Stimulated activated CD4-positive, alpha-beta T cell treated with anti-CD3 and anti-CD28 coated beads, Interleukin-15, amount 100 ng/mL, for 24 hours (primary cell): ENCODE data around the gene CUX1.
"Not testable (repeated sequence)": the region's sequence is repeated elsewhere in the genome, so short reads cannot be mapped to it uniquely, and the experiment has no call there.

Experiments
- DNase-seq: peaks from one replicate; pipeline ENCODE4 v3.0.0-alpha.2; 2020

CUX1 gene

GRCh38 chr7:101824440-101824839 is 7.0 kb downstream of the CUX1 start:
- no peak for DNase-seq

DNA sequence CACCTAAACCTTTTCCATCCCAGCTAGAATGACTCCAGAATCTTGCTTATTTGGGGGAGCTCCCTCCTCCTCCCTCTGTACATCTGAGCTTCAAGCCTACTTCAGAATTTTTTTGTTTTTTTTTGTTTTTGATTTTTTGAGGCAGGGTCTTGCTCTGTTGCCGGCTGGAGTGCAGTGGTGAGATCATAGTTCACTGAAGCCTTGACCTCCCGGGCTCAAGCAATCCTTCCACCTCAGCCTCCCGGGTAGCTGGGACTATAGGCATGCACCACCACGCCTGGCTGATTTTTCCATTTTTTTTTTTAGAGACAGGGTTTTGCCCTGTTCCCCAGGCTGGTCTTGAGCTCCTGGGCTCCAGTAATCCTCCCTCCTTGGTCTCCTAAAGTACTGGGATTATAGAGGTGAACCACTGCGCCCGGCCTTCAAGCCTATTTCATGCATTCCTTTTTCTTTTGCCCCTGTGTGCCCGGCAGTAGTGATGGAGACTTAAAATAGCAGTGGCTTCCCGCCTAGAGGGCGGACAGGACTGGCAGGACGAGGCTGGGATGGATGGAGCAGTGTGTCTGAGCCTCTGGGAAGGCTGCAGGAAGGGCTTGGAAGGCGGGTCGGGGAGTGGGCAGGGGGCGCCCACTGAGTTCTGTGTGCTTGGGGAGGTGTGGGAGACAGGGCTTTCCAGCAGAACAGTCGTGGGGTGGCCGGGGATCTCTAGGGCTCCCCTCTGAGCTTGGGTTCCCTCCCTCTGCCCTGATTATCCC is 8.8 kb downstream of the CUX1 start:
- no peak for DNase-seq

DNA sequence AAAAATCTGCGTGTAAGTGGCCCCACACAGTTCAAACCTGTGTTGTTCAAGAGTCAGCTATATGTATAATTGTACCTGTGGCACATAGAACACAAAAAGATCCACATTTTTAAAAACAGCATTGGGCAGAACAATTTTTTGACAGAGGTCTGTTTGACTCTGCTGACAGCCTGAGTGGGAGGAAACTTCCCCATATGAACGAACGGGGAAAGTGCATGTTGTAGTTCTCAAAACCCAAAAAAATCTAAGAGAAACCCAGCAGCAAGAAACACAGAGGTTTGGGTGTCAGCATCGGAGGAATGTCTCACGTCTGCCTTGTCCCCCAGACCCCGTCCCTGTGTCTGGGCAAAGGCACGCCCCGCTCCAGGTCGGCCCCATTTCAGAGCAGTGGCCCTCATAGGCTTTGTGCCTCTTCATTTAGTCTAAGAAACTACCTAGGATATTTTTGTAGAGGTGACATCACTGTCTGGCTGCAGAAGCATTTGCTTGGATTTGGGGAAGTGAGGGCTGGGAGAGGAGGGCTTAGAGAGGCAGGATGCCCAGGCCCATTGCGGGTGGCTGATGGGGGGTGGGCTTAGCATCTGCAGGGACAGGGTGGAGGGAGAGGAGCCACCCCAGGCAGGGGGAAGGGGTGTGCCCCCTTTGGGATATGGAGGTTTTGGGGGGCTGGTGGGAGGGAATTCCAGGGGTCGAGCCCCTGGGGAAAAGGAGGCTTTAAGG is 11.0 kb downstream of the CUX1 start:
- no peak for DNase-seq

DNA sequence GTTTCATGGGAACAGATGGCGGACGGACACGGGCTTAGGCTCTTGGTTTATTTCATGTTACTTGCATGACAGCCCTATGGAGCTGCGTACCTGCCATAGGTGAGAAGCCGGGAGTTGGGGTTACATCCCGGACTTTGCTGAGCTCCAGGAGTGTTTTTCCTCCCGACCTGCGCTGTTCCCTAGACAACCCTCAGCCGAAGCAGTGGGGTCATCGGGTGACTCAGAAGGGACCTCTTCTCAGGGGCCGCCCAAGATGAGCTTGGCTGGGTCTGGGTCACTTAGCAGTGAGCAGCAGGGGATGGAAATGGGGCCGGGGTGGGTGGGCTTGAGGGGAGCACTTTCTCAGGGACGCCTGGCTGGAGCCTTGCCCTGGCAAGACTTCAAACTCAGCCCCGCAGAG is 11.9 kb downstream of the CUX1 start:
- DNase-seq, result no peak

DNA sequence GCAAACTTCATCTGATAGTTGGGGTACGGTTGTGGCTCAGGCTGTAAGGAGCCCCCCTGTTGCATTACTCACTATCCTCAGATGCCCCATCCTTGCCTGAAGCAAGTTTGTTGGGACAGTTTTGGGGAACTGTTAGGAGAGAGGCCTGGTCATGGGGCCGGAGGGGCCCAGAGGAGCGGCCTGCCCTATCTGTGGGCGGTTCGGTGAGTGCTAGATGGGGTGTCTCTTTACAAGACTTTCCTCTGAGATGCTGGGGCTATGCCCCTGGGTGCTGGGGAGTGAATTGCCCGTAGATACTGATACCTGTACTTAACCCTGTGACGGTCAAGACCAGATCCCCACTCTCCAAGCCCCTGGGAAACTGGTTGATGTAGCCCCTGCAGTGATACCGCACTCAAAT is 12.4 kb downstream of the CUX1 start:
- no peak for DNase-seq

GRCh38 chr7:101831396-101831795 is 14.0 kb downstream of the CUX1 start:
- not testable (repeated sequence) for DNase-seq

DNA sequence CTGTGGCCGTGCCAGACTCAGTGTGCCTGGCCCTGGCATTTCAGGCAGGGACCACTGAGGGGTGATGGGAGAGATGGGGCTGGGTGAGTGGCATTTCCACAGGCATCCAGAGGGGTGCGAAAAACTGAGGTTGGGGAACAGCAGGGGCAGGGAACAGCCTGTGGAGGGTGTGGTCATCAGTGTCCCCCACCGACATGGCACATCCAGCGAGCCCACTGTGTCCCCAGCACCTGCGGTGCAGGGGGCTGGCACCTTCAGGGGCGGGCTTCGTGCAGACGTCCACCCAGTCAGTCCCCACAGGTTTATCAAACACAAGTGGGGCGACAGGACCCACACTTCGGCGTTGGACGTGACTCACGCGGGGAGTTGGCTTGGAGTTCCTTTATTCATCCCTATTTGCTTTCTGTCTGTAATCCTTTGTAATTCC is 14.8 kb downstream of the CUX1 start:
- no peak for DNase-seq

DNA sequence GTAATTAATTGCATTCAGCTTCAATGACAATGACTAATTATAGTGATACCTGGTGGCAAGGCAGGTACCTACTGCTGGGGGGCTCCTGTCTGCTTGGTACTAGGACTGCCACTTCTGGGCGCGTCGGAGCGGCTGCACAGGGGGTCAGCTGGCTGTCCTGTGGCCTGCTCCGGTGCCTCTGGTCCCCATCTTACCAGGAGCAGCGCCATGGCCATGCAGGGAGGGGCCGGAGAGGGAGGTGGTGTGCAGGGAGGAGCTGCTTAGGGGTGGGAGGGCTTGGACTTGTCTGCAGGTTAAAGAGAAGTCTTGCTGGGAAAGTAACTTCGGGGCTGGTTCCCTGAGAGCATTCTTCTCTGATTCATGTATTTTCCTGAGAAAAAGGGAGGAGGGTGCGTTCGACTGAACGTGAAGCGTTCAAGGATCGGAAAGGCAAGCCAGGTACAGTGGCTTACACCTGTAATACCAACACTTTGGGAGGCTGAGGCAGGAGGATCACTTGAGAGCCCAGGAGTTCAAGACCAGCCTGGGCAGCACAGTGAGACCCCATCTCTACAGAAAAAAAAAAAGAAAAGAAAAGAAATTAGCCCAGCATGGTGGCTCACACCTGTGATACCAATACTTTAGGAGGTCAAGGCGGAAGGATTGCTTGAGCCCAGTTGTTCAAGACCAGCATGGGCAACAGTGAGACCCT is 15.4 kb downstream of the CUX1 start:
- no peak for DNase-seq

- DNase-seq, result no peak
Measured at GRCh38 chr7:101833799-101834198, 16.4 kb downstream of the CUX1 start.

- no peak for DNase-seq
Measured at GRCh38 chr7:101835136-101835535, 17.7 kb downstream of the CUX1 start.

GRCh38 chr7:101837433-101837832 is 20.0 kb downstream of the CUX1 start:
- not testable (repeated sequence) for DNase-seq

DNA sequence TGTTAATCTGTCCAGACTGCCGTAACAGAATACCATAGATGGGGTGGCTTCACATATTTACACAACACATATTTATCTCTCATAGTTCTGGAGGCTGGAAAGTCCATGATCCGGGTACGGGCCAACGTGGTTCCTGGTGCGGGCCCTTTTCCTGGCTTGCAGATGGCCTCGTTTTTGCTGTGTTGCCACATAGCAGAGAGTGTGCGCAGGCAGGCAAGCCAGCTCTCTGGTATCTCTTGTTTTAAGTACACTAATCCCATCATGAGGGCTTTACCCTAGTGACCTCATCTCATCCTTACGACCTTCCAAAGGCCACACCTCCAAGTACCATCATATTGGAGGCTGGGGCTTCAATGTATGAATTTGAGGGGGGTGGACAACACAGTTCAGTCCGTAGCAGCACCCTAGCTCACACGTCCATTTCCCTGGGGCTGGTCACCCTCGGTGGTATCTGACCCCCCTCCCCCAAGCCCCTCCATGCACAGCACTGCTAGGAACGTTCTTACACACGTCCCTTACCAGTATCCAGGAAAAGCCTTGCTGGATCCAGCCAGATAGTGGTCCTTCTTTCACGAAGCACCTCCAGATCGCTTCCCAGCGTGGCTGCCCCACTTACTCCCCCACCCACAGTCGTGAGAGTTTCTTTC is 21.5 kb downstream of the CUX1 start:
- DNase-seq, result no peak

DNA sequence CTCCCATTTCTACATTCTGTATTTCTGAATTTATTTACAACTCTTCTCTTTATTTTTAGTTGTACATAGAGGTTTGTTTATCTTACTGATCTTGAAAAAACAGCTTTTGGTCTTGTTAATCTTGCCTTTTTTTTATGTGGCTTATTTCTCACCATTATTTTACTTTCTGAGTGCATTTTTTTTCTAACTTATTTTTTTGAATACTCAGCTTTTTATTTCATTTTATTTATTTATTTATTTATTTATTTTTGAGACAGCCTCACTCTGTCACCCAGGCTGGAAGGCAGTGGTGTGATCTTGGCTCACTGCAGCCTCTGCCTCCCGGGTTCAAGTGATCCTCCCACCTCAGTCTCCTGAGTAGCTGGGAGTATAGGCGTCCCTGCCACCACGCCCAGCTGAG is 23.9 kb downstream of the CUX1 start:
- no peak for DNase-seq

DNA sequence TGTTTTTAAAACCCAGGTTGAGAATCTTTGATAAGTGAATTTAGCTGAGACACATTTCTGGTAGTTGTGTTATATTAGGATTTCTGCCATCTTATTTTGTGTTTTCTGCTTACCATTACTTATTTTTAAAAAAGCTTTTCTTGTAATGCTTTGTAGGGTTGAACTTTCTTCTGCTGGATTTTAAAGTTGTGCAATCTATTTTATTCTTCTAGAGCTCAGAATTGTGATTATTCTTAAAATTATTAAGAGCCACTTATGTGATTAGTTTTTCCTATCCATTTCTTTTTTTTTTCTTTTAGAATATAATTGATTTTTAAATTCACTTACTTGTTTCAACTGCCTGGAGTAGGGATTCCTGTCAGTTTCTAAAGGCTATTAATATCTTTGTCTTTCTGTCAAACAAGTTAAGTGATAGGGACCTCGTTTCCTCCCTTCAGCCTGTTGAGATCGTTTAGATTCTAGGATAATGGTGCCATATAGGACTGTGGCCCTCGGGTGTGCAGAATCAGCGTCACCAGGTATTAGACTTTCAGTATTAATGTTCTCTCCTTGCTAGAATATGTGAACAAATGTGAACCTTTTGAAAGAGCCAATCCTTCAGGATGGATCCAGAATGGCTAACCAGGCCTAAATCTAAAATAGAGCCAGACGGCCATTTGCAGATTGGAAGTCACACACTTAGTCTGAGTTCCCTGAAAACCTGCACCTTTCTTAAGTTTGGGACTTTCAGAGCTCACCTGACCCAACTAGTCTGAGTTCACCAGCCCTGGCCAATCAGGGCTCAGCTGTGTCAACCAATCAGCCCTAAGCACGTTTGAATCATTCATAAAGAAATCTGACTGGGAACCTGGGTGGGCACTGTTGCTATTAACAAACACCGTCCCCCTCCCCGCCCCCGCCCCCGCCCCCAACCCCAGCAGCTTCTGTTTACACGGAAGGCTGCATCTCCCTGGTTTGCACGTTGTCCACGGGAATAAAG is 26.2 kb downstream of the CUX1 start:
- no peak for DNase-seq

DNA sequence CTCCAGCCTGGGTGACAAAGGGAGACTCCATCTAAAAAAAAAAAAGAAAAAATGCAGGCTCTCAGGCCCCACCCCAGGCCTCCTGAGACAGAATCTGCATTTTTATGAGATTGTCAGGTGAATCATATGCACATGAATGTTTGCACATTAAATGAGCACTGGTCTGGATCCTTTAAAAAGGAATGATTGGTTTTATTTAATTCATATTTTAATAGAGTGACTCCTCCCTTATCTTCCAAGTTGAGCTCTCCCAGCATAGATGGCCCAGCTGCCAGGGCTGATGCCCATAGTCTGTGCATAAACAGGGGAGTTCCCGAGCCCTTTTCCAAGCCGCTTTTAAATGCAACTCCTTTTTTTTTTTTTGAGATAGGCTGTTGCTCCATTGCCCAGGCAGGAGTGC is 28.5 kb downstream of the CUX1 start:
- no peak for DNase-seq

DNA sequence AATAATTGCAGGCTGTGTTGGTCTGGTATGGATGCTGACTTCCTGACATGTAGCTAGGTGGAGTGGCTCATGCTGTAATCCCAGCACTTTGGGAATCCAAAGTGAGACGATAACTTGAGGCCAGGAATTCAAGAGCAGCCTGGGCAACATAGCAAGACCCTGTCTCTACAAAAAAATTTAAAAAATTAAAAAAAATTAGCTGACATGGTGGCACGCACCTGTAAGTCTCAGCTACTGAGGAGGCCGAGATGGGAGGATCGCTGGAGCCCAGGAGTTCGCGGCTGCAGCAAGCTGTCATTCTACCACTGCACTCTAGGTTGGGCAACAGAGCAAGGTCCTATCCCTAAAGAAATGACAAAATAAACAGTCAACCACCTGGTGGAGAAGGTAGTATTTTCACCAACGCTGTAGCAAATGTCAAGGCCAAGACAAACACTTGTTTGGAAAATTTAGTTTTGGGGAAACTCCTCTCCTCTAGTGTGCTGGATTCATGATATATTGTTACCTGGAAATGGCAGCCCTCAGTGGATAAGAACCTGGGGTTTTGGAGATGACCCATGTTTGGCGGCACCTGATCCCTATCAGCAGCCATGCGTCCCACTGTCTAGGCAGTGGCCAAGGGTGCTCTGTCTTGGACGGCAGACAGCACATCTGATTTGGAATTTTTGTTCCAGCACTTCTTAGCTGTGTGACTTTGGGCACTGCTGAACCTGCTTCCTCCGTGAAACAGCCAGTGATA is 29.5 kb downstream of the CUX1 start:
- no peak for DNase-seq

DNA sequence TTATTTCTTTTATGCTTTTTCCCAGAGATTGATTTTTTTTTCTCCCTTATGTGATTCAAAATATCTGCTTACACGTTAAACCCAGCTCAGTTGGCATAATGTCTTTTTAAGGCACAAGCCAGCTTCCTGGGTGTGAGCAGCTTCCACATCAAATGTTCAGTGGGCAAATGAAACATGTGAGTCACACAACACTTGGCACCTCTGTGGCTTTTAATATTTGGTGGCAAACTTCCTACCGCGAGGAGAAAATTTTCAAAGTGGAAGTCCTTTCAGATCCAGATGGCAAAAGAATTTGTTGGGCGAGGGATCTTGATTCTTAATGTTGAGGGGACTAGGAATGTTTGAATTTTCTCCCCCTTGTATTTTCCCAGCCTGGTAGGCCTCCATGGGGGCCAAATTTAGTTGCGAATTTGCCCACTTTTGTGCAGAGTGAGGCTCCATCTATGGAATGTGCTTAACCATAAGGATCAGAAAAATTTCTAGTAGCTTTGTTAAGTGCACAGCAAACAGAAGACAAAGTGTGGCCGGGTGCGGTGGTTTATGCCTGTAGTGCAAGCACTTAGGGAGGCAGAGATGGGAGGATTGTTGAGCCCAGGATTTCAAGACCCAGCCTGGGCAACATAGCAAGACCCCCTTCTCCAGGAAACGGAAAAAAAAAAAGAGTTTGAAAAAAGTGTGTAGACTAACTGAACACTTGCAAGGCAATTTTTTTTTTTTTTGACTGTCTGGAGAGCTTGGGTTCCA is 31.0 kb downstream of the CUX1 start:
- DNase-seq, result no peak

DNA sequence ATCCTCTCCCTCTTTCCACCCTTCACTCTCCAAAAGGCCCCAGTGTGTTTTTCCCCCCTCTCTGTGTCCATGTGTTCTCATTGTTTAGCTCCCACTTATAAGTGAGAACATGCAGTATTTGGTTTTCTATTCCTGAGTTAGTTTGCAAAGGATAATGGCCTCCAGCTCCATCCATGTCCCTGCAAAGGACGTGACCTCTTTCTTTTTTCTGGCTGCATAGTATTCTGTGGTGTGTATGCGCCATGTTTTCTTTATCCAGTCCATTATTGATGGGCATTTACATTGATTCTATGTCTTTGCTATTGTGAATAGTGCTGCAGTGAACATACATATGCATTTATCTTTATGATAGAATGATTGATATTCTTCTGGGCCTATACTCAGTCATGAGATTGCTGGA is 31.9 kb downstream of the CUX1 start:
- not testable (repeated sequence) for DNase-seq

DNA sequence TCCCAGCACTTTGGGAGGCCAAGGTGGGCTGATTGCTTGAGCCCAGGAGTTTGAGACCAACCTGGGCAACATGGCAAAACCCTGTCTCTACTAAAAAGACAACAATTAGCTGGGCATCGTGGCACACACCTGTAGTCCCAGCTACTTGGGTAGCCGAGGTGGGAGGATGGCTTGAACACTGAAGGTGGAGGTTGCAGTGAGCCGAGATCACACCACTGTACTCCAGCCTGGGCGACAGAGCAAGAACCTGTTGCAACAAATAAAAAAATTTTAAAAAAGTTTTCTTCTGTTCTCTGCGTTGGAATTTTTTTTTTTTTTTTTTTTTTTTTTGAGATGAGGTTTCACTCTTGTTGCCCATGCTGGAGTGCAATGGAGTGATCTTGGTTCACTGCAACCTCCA is 34.9 kb downstream of the CUX1 start:
- DNase-seq, result not testable (repeated sequence)

DNA sequence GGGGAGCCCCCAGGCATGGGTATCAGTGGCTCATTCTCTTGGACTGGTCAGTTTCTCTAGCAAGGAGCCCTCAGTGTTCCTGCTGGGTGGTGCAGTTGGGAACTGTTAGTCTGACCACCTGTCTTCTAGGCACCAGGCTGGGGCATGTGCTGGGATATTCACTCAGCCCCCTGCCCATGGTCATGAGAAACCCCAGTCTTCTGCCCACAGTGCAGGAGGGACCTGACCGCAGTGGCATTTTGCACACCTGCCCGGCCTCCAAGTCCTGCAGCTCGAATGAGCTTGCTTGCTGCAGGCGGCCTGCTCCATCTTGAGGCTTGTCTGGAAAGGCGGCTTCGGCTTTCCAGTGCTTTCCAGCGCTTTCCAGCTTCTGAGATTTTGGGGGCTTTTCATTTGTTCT is 36.3 kb downstream of the CUX1 start:
- DNase-seq, result no peak
